Stimulated activated CD8-positive, alpha-beta memory T cell treated with anti-CD3 and anti-CD28 coated beads, Interleukin-4, amount 100 ng/mL, for 4 hours (primary cell): ENCODE measurements around the gene TIGD6.

Experiments
- DNase-seq, 2 donors: peaks; one replicate each; pipeline ENCODE4 v3.0.0-alpha.2; 2020; ENCODE audit warnings: low read depth in 2 of 2, low spot score in 1 of 2

Gene TIGD6

DNA sequence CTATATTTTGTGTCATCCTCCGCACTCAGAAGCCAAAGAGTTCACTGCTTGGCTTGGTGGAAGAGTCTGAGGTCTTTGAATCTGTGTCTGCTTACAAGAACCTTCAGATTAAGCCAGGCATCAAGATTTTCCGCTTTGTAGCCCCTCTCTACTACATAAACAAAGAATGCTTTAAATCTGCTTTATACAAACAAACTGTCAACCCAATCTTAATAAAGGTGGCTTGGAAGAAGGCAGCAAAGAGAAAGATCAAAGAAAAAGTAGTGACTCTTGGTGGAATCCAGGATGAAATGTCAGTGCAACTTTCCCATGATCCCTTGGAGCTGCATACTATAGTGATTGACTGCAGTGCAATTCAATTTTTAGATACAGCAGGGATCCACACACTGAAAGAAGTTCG, 19.2 kb downstream of the TIGD6 start:
- DNase-seq, result no peak

DNA sequence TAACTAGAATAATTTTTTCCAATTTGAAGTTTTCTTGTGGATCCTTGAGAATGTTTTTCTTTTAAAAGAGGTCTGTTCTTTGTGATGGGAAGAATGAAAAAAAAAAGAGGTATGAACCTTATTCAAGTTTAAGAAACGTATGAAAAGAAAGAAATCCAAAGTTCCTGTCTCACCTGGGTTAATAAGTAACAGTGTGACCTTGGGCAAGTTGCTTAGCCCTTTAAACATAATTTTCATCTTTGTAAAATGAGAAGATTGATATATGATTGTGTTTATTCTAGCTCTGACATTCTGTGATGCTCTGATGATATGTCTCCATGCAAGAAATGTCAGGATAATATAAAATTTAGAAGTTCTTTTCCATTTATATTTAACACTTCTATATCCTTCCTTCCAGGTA, 20.6 kb downstream of the TIGD6 start:
- no peak for DNase-seq

GRCh38 chr5:149975409-149975808, 25.0 kb downstream of the TIGD6 start:
- no peak for DNase-seq

DNA sequence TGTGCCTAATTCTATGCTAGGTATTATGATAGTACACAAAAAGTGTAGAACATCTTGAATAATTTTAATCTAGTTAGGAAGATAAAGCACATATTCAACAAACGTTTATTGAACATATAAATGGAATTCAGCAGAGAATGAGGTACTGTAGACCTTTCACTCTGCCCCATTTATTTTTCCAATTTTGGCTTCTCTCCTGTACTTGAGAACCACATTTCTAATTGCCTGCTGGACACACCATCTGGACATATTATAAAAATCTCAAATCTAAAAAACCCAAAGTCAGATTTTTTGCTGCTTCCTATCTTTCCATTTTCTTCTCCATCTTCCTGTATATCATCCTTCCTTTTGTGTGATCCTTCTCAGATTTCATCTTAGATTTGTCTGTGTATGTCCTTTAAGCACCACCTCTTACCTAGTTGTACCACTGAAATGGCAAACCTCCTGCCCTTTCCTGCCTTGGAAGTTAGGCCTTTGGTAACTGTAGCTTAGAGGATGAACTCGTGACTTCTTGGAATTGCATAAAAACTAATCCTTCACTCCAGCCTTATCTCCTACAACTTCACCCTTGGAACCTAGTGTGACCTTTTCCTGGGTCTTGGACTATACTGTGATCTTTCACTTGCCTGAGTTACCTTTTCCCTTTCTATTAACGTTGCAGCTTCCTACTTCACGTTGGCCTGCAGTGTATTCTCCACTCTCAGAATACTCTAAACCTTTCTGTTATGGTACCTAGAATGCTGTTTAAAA, 31.1 kb downstream of the TIGD6 start:
- no peak for DNase-seq

GRCh38 chr5:149966946-149967345, 33.5 kb downstream of the TIGD6 start:
- no peak for DNase-seq

- no peak for DNase-seq
These were observed 36.7 kb downstream of the TIGD6 start for GRCh38 chr5:149963729-149964128.

DNA sequence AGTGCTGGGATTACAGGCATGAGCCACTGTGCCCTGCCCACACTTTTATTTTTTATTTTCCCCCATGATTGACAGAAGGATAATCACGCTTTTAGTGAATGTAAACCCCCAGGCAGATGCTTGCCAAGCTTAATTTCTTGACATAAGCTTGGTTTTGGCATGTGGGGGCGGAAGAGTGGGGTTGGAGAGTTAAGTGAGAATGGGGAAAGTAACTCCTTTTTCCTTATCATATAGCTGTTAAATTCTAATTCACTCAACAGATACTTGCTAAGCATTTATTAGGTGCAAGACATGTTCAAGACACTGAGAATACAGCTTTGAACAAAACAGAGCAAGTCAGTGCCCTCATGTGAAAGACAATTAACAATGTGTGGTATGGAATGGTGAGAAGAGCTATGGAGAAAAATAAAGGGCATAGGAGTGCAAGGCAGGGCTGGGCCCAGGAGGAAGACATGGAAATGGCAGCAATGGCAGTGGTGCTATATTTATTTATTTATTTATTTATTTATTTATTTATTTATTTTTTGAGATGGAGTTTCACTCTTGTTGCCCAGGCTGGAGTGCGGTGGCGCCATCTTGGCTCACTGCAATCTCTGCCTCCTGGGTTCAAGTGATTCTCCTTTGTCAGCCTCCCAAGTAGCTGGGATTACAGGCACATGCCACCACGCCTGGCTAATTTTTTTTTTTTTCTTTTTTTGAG, 37.7 kb downstream of the TIGD6 start:
- no peak for DNase-seq

GRCh38 chr5:149961957-149962409, 38.5 kb downstream of the TIGD6 start:
- DNase-seq, result no peak

- DNase-seq, result no peak
These were observed 39.2 kb downstream of the TIGD6 start for GRCh38 chr5:149961186-149961685.

GRCh38 chr5:149960272-149961185, 39.9 kb downstream of the TIGD6 start, which contains the start of gene SLC26A2:
Gene SLC26A2, plus strand, starts transcription at chr5:149960758. Its CDS starts 16,895 bp downstream, at chr5:149977653.
- peak; percentile 86 to 91 for DNase-seq

DNA sequence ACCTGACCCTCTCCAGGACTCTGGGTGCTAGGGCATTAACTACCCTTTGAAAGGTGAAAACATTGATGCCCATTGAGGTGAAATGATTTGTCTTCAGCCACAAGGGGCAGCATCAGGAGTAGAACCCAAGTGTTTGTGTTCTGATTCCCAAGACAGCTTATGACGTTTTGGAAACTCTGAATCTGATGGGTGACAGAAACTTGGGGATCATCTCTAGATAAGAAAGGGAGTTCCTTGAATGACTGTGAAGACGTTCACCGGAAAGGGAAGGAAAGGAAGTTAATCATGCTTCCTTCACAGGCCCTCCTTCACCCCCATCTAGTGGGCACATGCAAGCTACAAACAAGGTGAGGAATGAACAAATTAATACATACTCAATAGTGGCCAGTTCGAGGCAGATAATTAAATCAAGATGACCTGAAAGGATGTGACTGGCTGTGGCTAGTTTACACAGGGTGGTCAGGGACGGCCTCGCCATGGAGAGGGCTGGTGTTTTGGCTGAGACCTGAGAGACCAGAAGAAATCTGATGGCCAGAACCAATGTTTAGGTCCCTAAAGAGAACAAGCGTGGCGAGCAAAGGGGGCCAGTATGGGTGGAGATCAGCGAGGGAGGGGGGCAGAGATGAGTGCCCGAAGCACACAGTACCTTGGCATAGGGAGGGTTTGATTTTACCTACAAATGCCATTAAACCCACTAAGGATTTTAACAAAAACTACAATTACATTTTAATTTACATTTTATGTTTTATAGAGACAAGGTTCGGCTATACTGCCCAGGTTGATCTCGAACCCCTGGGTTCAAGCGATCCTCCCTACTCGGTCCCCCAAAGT, 40.8 kb downstream of the TIGD6 start:
- DNase-seq, result peak in 1 of 2 donors; percentile 15

GRCh38 chr5:149957855-149958254, 42.6 kb downstream of the TIGD6 start:
- no peak for DNase-seq

GRCh38 chr5:149956685-149957084, 43.8 kb downstream of the TIGD6 start:
- no peak for DNase-seq

DNA sequence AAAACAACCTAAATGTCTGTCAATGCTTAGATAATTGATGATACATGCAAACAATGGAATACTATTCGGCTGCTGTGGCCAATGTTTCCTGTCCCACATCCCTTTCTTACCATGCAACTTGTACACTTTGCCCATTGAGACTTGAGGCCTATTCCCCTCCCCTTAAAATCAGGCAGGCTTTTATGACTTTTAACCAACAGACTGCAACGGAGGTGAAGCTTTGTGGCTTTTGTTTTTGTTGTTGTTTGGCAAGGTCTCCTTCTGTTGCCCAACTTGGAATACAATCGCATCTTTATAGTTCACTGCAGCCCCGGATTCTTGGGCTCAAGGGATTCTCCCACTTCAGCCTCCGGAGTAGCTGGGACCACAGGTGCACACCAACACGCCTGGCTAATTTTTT, 45.7 kb downstream of the TIGD6 start:
- no peak for DNase-seq

GRCh38 chr5:149953436-149954121, 46.9 kb downstream of the TIGD6 start:
- no peak for DNase-seq

- DNase-seq, result no peak
These were observed 49.2 kb downstream of the TIGD6 start for GRCh38 chr5:149951138-149951749.

DNA sequence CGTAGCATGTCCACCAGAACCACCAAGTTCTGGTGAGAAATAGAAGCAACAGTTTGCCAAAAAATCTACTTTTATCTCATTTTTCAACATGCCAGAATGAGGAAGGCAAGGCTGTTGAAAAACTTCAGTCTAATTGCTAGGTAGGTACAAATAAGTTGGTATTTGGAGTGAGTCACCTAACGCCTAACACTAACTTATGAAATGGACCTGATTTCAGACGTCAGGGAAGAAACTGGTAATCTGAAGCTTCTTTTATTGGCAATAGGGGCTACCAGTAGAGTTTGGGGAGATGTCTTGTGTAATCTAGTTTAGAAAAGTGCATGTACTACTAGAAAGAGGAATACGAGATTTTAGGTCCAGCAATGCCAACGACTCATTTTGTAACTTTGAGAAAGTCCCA, 51.5 kb downstream of the TIGD6 start:
- no peak for DNase-seq

GRCh38 chr5:149946118-149946517, 54.3 kb downstream of the TIGD6 start:
- no peak for DNase-seq

DNA sequence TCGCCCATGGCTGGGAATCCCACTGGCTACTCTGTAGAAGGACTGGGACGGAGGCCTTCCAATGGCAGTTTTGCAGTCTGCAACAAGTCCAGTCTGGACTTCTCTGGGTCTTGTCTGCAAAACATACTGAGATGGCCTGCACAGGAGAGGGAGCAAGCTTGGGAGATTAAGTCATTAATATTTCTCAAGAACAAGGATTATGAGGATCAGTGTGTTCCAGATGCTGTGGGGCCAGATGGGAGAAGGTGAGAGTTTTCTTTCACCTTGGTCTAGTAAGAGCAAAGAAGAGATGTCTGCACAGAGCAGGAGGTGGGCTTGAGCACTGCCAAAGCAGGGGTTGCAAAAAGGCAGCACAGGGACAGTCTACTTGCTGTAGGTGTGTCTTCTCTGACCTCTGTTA, 55.8 kb downstream of the TIGD6 start, which contains the start of gene PDE6A:
Gene PDE6A (minus strand): TSS at position 128 of the 400 bp plus-strand sequence. CDS start 120 bp downstream, at position 8.
- no peak for DNase-seq
